SK-N-SH (cell line): ENCODE measurements around the gene PYCR2. TPM values are rescaled to one million over a fixed set of nuclear protein-coding genes. Genes with fewer than 3 reads are reported as not detected.
"Not testable (repeated sequence)": the region's sequence is repeated elsewhere in the genome, so short reads cannot be mapped to it uniquely, and the experiment has no call there.

ENCODE experiments used
- CTCF ChIA-PET: fragments of 300-600, 350-600 bp; formaldehyde crosslinking; extraction: SDS; loops from one replicate; lab custom pipeline; 2021; lab: Yijun Ruan, JAX
- POLR2A ChIA-PET: fragments of 350-600 bp; sonication (Branson Sonifier 250); formaldehyde crosslinking; extraction: SDS; loops from one replicate; lab custom pipeline; 2020; ENCODE audit warnings: antibody characterized with exemption, inconsistent platforms; lab: Yijun Ruan, JAX
- DNase-seq: peaks from one replicate; pipeline ENCODE4 v3.0.0; 2012
- H2AFZ ChIP-seq: fragments of 200-600 bp; sonication (generic); 2 replicates; pipeline ENCODE4 v1.8.1; 2016; ENCODE audit warnings: antibody characterized with exemption, mild to moderate bottlenecking, low read depth
- H3F3A ChIP-seq: fragments of 200-600 bp; sonication (generic); replicated peaks from 2 replicates; pipeline ENCODE3; 2016; ENCODE audit warnings: antibody characterized with exemption, mild to moderate bottlenecking; ENCODE audit not compliant: insufficient read depth
- H3K27ac ChIP-seq, 2 experiments: fragments of 200-500 bp in 1 of 2; fragments of 200-600 bp in 1 of 2; sonication (Bioruptor generic) in 1 of 2; sonication (generic), shearing (Covaris generic) in 1 of 2; 2 replicates each; pipeline versions ENCODE4 v1.5.1 to v1.6.1; 2014 to 2016; ENCODE audit warnings: low read depth in 2 of 2, inconsistent platforms in 1 of 2, low read length in 1 of 2, mild to moderate bottlenecking in 1 of 2, mixed read lengths in 1 of 2
- H3K27me3 ChIP-seq: fragments of 200-600 bp; sonication (generic), shearing (Covaris generic); 2 replicates; pipeline ENCODE4 v1.6.1; 2016; ENCODE audit warnings: mixed run types; ENCODE audit not compliant: insufficient read depth
- H3K36me3 ChIP-seq, 2 experiments: fragments of 200-500 bp in 1 of 2; fragments of 200-600 bp in 1 of 2; sonication (Bioruptor generic) in 1 of 2; sonication (generic) in 1 of 2; replicated peaks in 1 of 2; 2 replicates each; pipeline versions ENCODE3 to v1.5.1; 2014 to 2016; ENCODE audit warnings: low read length in 1 of 2, mild to moderate bottlenecking in 1 of 2; ENCODE audit not compliant: insufficient read depth in 2 of 2, control insufficient read depth in 1 of 2
- H3K4me1 ChIP-seq, 2 experiments: fragments of 200-500 bp in 1 of 2; fragments of 200-600 bp in 1 of 2; sonication (Bioruptor generic) in 1 of 2; sonication (generic), shearing (Covaris generic) in 1 of 2; 2 replicates each; pipeline versions ENCODE4 v1.5.1 to v1.6.1; 2014 to 2016; ENCODE audit warnings: low read depth in 1 of 2, low read length in 1 of 2, mixed run types in 1 of 2; ENCODE audit not compliant: insufficient read depth in 2 of 2, control insufficient read depth in 1 of 2
- H3K4me2 ChIP-seq: fragments of 200-600 bp; sonication (generic), shearing (Covaris generic); 2 replicates; pipeline ENCODE4 v1.6.1; 2017; ENCODE audit warnings: mixed run types
- H3K4me3 ChIP-seq, 2 experiments: fragments of 200-500 bp in 1 of 2; fragments of 200-600 bp in 1 of 2; sonication (Bioruptor generic) in 1 of 2; sonication (generic), shearing (Covaris generic) in 1 of 2; 2 replicates each; pipeline versions ENCODE4 v1.5.1 to v1.8.1; 2014 to 2016; ENCODE audit warnings: low read depth in 2 of 2, inconsistent platforms in 1 of 2, low read length in 1 of 2, mild to moderate bottlenecking in 1 of 2, mixed read lengths in 1 of 2, moderate library complexity in 1 of 2
- H3K79me2 ChIP-seq: fragments of 200-600 bp; sonication (generic); 2 replicates; pipeline ENCODE4 v1.8.1; 2017; ENCODE audit warnings: mild to moderate bottlenecking; ENCODE audit not compliant: insufficient read depth
- H3K9ac ChIP-seq: fragments of 200-600 bp; sonication (generic); 2 replicates; pipeline ENCODE4 v1.6.1; 2017; ENCODE audit warnings: mixed run types
- H3K9me2 ChIP-seq: fragments of 200-600 bp; sonication (generic); 2 replicates; pipeline ENCODE4 v1.6.1; 2017; ENCODE audit warnings: mixed run types
- H3K9me3 ChIP-seq: fragments of 200-600 bp; sonication (generic); 2 replicates; pipeline ENCODE4 v1.6.1; 2017; ENCODE audit warnings: mixed run types, mild to moderate bottlenecking, moderate library complexity
- H4K20me1 ChIP-seq: fragments of 200-600 bp; sonication (generic); 2 replicates; pipeline ENCODE4 v1.6.1; 2017; ENCODE audit warnings: mild to moderate bottlenecking, mixed run types; ENCODE audit not compliant: insufficient read depth
- ELF1 ChIP-seq: IDR thresholded peaks from 2 replicates; pipeline ENCODE4 v1.4.0; 2012
- FOXJ3 ChIP-seq: sonication (generic); formaldehyde crosslinking; IDR thresholded peaks from 2 replicates; pipeline ENCODE4 v1.5.1; 2020; ENCODE audit warnings: mild to moderate bottlenecking, missing genetic modification reagents
- GABPA ChIP-seq: IDR thresholded peaks from 2 replicates; pipeline ENCODE4 v1.4.0; 2012; ENCODE audit warnings: low read depth, mild to moderate bottlenecking
- GATA2 ChIP-seq: sonication (generic); formaldehyde crosslinking; IDR thresholded peaks from 2 replicates; pipeline ENCODE4 v1.5.0; 2020; ENCODE audit warnings: mild to moderate bottlenecking, missing genetic modification reagents
- IRF3 ChIP-seq: fragments of 150-350 bp; IDR thresholded peaks from 2 replicates; pipeline ENCODE4 v1.6.1; 2016; ENCODE audit warnings: mild to moderate bottlenecking, low read depth, low read length
- MAX ChIP-seq: IDR thresholded peaks from 2 replicates; pipeline ENCODE4 v1.4.0; 2012; ENCODE audit warnings: low read depth
- NFIC ChIP-seq: IDR thresholded peaks from 2 replicates; pipeline ENCODE4 v1.4.0; 2012; ENCODE audit warnings: borderline replicate concordance
- NRF1 ChIP-seq: IDR thresholded peaks from 2 replicates; pipeline ENCODE4 v1.6.1; 2012; ENCODE audit warnings: low read depth, mild to moderate bottlenecking, low read length
- PBX3 ChIP-seq: IDR thresholded peaks from 2 replicates; pipeline ENCODE4; 2012
- POLR2AphosphoS5 ChIP-seq: IDR thresholded peaks from 2 replicates; pipeline ENCODE4 v1.6.1; 2012; ENCODE audit warnings: low read depth, low read length
- RAD21 ChIP-seq: IDR thresholded peaks from 2 replicates; pipeline ENCODE4 v1.6.1; 2012; ENCODE audit warnings: mild to moderate bottlenecking, low read length
- RCOR1 ChIP-seq: fragments of 150-350 bp; IDR thresholded peaks from 2 replicates; pipeline ENCODE4 v1.6.1; 2017; ENCODE audit warnings: antibody characterized with exemption, low read length
- RFX5 ChIP-seq: IDR thresholded peaks from 2 replicates; pipeline ENCODE4 v1.6.1; 2012; ENCODE audit warnings: mild to moderate bottlenecking, improper control_type of control experiment, low read length
- SIN3A ChIP-seq: IDR thresholded peaks from 2 replicates; pipeline ENCODE4 v1.6.1; 2012; ENCODE audit warnings: low read depth, mild to moderate bottlenecking, low read length, moderate library complexity, borderline replicate concordance
- SMC3 ChIP-seq: IDR thresholded peaks from 2 replicates; pipeline ENCODE4 v1.6.1; 2012; ENCODE audit warnings: low read depth, low read length, improper control_type of control experiment
- TCF12 ChIP-seq: IDR thresholded peaks from 2 replicates; pipeline ENCODE4 v1.4.0; 2012
- USF1 ChIP-seq: IDR thresholded peaks from 2 replicates; pipeline ENCODE4 v1.4.0; 2012; ENCODE audit warnings: low read depth, borderline replicate concordance
- USF2 ChIP-seq: fragments of 150-350 bp; IDR thresholded peaks from 2 replicates; pipeline ENCODE4 v1.6.1; 2017; ENCODE audit warnings: antibody characterized with exemption, low read length, low read depth, borderline replicate concordance
- ZBTB33 ChIP-seq: IDR thresholded peaks from 2 replicates; pipeline ENCODE4 v1.4.0; 2012; ENCODE audit warnings: low read depth, borderline replicate concordance
- WGBS: methylation state at CpG from one replicate; pipeline ENCODE4 v1.1.6; 2017; ENCODE audit warnings: low lambda C conversion rate; 5-methylcytosine and 5-hydroxymethylcytosine counted together
- polyA plus RNA-seq, 3 experiments: library from polyadenylated mRNA; depleted of rRNA; stranded (reverse); fragments of >200 nt; gene quantifications; 2 replicates each; pipeline ENCODE4 v1.2.3, GENCODE V29; 2012

PYCR2 gene
- polyA plus RNA-seq, 1 of the 3 experiments (the other 2 are of a cell fraction): 95.3 TPM

- no peak overlapping the region for H3K4me2 ChIP-seq
- no peak for TF ChIP-seq MAX
- TF ChIP-seq FOXJ3: no peak
- TF ChIP-seq NFIC: no peak
- no peak for TF ChIP-seq GABPA
- TF ChIP-seq USF1: no peak
- no peak for TF ChIP-seq RFX5
- TF ChIP-seq SMC3: no peak
- no peak for TF ChIP-seq GATA2 (CRISPR knock-in tag)
- TF ChIP-seq IRF3: no peak
- TF ChIP-seq USF2: no peak
- no peak for TF ChIP-seq ELF1
- no peak for TF ChIP-seq SIN3A
- TF ChIP-seq PBX3: no peak
- TF ChIP-seq NRF1: no peak
- no peak for TF ChIP-seq RAD21
- TF ChIP-seq TCF12: no peak
- no peak for TF ChIP-seq ZBTB33
- no peak for TF ChIP-seq POLR2AphosphoS5
- TF ChIP-seq RCOR1: no peak
- H3F3A ChIP-seq: no peaks in the 10 kb centered on the region
- H3K4me3 ChIP-seq: no peak overlapping the region
- H3K36me3 ChIP-seq: no peaks in the 10 kb centered on the region
- DNase-seq: no peak
- no peaks in the 10 kb centered on the region for H4K20me1 ChIP-seq
- H3K4me1 ChIP-seq: peaks cover 0 to 19% of the 10 kb centered on the region in 2 experiments; a peak in 1 of 4 replicates
- WGBS: 92% methylated on average over 4 of the region's 25 CpGs
- H3K9me3 ChIP-seq: no peaks in the 10 kb centered on the region
- H2AFZ ChIP-seq: no peak overlapping the region
- H3K79me2 ChIP-seq: no peaks in the 10 kb centered on the region
- ChIA-PET CTCF (interaction anchor here (0.7 to 2.9 kb wide), 6 partner anchors 10 to 466 kb away, joined by 3 to 15 read pairs (median 4); no protein-coding TSS in a partner anchor), POLR2A (no interaction called here)
- peak overlapping the region in 1 of 2 experiments; percentile 29; a peak in 1 of 4 replicates for H3K27ac ChIP-seq
- H3K9me2 ChIP-seq: no peaks in the 10 kb centered on the region
- no peaks in the 10 kb centered on the region for H3K27me3 ChIP-seq
- H3K9ac ChIP-seq: no peak overlapping the region
Observed at GRCh38 chr1:225940385-225941151, 16.5 kb upstream of the PYCR2 start.

GRCh38 chr1:225939939-225940310, 15.9 kb upstream of the PYCR2 start:
- WGBS: no CpG with 5 or more reads among the region's 8 CpGs
- H3F3A ChIP-seq, H3K9me3 ChIP-seq, H3K36me3 ChIP-seq, H2AFZ ChIP-seq, H3K9me2 ChIP-seq, H3K4me2 ChIP-seq, H3K4me3 ChIP-seq, H3K9ac ChIP-seq, POLR2A ChIA-PET, DNase-seq, H4K20me1 ChIP-seq, H3K27ac ChIP-seq, H3K27me3 ChIP-seq, H3K79me2 ChIP-seq: not testable (repeated sequence)
- H3K4me1 ChIP-seq: peaks cover 0 to 19% of the 10 kb centered on the region in 2 experiments; a peak in 1 of 4 replicates
- CTCF ChIA-PET: interaction anchor here (2.9 kb wide), 1 partner anchor 465 kb away, joined by 15 read pairs; no protein-coding TSS in a partner anchor
